Measurements from ENCODE around the gene SLC35G6.
"Not testable (repeated sequence)": the region's sequence is repeated elsewhere in the genome, so short reads cannot be mapped to it uniquely, and the experiment has no call there.

Gene SLC35G6

DNA sequence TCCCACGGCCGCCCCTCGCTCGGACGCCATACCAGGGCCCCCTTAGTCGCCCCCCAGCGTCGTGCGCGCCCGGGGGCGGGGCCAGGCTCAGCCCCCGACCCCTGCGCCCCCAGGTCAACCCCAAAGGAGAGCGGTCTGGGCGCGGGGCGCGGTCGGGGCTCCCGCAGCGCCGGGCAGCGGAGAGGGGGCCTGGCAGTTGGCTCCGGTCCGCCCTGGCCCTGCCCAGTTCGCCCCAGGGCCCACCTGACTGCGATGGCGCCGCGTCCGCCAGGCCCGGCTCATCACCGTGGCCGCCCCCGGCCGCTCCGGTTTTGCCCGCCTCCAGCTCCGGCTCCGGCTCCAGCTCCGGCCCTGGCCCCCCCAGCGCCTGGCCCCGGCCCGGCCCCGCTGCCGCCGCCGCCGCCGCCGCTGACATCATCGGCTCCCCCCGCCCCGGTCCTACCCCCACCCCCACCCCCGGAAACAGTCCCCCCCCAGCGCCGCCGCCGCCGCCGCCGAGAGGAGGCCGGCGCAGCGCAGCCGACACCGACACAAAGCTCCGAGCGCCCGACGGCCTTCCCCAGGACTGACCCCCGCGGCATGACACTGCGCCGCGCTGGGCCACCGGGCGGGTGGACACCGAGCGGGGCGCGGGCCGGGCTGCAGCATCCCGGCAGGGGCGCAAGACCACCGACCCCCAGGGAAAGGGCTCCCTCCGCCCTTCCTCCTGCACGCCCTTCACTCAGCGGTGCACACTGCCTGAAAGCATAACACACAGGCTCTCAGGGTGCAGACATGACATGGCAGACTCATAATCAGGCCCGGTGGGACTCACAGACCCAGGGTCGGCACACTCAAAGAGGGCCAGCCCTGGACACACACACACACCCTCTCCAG is 1.8 kb upstream of the SLC35G6 start, which contains the start of gene ZBTB4:
ZBTB4 (minus strand) TSS at position 419 of the 876 bp plus-strand sequence. CDS start 12,830 bp downstream, outside the sequence.
- peak; percentile 39 for DNase-seq

DNA sequence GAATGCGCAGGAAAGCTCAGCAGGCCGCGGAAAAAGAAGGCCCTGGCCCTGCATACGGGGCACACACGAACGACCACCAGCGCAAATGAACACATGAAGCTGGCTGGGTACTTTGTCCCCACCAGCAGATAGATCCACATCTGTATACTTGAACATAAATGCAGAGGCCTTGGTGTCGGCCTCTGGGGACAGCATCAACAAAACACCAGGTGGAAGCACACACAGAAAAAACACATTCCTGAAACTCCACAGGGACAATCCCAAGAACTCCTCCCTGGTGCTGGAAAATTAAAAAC is 1.2 kb upstream of the SLC35G6 start:
- no peak for DNase-seq

DNA sequence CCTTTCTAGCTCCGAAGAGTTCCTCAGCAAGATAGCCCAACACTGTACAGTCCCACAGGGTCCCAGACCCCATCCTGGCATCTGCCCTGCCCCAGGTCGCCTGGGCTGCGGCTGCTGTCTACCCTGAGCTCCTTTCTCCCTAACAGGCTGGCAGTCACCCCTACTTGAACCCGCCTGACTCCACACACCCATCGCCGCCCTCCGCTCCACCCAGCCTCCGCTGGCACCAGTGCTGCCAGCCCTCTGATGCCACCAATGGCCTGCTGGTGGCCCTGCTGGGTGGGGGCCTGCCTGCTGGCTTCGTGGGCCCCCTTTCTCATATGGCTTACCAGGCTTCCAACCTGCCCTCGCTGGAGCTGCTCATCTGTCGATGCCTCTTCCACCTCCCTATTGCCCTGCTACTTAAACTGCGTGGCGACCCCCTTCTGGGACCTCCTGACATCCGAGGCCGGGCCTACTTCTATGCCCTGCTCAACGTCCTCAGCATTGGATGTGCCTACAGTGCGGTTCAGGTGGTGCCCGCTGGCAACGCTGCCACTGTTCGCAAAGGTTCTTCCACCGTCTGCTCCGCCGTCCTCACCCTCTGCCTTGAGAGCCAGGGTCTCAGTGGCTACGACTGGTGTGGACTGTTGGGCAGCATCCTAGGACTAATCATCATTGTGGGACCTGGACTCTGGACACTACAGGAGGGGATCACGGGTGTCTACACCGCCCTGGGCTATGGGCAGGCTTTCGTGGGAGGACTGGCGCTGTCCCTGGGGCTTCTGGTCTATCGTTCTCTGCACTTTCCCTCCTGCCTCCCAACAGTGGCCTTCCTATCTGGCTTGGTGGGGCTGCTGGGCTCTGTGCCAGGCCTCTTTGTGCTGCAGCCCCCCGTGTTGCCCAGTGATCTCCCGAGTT is 846 bp downstream of the SLC35G6 start:
- not testable (repeated sequence) for DNase-seq

DNA sequence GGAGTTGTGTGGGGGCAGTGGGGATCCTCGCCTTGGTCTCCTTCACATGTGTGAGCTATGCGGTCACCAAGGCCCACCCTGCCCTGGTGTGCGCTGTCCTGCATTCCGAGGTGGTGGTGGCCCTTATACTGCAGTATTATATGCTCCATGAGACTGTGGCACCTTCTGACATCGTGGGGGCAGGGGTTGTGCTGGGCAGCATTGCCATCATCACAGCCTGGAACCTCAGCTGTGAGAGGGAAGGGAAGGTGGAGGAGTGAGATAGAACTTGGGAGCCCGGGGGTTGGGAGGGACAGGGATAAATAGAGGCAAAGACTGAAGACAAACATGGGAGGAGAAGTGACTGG is 1.5 kb downstream of the SLC35G6 start:
- DNase-seq, result not testable (repeated sequence)

DNA sequence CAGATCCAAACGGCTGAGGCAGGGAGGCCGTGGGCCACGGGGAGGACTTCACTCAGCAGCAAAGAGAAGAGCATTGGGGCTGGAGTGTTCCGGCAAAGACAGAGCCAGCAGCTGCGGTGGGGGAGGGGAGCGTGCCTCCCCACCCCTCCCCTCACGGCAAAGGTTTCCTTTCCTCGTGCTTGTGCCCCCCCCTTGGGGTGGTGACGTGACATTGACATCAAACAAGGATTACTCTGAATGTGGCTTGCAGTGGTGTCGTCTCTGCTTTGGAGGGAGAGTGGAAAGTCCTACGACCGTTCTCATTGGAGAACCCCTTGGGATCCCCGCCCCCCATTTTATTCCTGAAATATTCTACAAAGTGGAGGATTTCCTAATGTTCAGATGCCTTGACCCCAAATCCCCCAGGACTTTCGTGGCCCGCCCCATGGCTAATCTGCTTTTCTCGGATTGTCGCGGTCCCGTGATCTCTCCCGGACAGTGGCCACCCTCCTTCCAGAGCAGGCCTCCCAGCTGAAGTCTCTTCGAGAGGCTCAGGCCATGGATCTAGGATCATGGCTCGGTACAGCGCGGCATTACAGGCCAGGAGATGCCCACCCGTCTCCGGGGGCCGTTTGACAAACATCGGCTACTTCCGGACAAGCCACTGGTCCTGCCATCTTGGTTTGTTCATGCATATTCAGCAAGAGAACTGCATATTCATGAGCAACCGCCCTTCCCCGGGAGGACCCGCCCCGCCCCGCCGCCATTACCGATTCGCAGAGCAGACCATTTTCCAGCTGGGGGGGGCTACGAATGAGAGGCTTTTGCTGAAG is 2.2 kb downstream of the SLC35G6 start:
- peak; percentile 96 for DNase-seq

DNA sequence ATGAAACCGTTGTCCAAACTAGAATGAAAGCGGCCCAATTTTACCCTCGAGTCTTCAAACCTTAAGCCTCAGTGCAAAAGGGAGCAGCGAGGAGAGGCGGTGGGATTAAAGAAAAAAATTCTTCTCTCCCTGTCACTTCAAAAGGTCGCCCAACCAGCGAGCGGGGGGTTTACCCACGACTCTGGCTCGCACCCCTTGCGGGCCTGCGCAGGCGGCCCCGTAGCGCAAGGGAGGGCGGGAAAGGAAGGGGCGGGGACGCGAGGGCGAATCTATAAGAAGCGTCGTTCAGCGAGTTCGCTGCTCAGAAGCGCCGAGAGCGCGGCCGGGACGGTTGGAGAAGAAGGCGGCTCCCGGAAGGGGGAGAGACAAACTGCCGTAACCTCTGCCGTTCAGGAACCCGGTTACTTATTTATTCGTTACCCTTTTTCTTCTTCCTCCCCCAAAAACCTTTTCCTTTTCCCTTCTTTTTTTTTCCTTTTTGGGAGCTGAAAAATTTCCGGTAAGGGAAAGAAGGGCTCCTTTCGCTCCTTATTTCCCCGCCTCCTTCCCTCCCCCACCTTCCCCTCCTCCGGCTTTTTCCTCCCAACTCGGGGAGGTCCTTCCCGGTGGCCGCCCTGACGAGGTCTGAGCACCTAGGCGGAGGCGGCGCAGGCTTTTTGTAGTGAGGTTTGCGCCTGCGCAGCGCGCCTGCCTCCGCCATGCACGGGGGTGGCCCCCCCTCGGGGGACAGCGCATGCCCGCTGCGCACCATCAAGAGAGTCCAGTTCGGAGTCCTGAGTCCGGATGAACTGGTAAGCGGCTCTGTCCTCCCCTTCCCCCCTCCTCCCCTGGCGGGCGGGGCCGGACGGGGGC is 3.0 kb downstream of the SLC35G6 start, which contains the start of gene POLR2A:
POLR2A (plus strand) TSS at position 300 of the 852 bp plus-strand sequence.
- DNase-seq, result peak; percentile 96

DNA sequence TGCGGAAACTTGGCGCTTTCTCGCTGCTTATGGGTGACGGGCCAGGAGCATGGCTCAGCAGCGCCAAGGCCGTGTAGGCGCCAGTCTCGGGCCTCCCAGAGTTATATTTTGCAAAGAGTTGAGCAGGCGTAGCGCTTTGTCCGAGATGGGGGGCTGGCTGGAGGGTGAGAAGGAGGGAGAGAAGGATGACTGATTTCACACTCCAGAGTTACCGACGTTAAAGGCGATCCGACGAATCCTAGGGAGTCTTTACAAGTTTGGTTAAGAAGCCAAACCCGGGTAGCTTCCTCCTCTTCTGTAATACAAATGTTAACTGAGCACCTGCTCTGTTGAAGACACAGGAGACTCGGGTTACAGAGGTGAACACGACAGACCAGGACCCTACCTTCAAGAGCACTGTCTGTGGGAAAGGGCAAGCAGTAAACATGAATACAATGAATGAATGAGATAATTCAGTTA is 3.7 kb downstream of the SLC35G6 start:
- peak; percentile 51 for DNase-seq

DNA sequence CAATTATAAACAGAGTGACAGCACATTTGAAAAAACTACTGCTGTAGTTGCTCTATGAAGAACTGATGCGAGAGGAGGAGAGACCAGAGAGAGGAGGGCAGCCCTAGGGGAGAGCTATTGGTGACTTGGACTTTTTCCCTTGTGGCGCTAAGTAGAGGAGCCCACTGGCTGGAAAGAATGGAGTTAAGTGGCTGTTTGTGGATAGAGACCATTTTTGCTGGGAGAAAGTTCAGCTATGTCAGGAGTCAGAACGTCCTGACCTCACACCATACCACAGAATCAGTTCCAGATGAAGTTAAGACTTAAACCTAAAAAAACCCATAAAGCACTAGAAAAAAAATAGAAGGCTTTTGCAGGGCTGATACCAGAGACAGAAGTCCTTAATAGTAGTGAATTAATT is 4.9 kb downstream of the SLC35G6 start:
- no peak for DNase-seq

DNA sequence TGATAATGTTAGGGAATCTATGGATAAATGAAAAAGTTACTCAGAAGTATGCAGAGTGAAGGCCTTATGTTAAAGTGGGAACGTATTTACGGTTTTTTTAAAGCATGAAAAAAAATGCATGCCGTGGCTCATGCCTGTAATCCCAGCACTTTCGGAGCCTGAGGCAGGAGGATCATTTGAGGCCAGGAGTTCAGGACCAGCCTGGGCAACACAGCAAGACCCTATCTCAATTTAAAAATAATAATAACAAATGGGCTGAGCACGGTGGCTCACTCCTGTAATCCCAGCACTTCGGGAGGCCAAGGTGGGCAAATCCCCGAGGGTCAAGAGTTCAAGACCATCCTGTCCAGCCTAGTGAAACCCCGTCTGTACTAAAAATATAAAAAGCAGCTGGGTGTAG is 8.9 kb downstream of the SLC35G6 start:
- DNase-seq, result no peak

DNA sequence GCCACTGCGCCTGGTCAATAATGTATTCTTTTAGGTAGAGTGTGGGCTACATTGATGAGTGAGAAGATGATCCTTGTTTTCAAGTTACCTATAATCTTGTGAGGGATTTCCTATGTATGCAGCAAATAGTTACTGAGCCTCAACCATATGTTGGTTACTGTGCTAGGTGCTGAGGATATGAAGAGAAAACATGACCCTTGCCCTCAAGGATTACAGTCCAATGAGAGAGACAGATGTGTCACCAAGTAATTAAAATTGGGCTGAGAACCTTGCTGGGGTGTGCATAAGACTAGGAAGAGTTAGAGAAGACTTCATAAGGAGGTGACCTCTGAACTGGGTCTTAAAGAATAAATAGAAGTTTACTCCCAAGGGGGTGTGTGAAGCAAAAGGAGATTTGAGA is 10.3 kb downstream of the SLC35G6 start:
- DNase-seq, result no peak

DNA sequence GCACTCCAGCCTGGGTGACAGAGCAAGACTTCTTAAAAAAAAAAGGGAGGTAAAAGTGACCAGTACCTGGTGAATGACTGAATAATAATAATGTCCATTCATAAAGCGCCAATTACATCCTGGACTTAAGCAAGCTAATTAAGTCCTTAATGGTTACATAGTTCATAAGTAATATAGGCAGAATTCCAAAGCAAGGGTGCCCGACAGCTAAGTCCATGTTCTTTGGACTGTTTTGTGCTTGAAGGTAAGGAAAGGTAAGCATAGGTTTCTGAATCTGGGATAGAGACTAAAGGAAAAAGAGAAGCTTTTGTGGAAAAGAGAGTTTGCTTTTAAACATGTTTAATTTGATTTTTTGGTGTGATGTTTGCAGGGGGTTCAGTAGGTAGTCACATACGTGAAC is 12.7 kb downstream of the SLC35G6 start:
- no peak for DNase-seq

DNA sequence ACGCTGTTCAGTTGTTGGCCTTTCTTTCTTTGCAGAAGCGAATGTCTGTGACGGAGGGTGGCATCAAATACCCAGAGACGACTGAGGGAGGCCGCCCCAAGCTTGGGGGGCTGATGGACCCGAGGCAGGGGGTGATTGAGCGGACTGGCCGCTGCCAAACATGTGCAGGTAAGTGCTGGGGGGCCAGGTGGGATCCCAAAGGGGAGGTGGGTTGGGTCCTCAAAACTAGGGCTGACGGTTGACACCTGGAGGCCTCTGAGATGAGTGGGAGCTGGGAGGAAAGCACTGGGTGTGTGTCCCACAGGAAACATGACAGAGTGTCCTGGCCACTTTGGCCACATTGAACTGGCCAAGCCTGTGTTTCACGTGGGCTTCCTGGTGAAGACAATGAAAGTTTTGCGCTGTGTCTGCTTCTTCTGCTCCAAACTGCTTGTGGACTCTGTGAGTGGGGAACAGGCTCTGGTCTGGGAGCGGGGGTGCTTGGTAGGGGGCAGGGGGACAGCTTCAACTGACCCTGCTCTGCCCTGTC is 14.7 kb downstream of the SLC35G6 start:
- no peak for DNase-seq

DNA sequence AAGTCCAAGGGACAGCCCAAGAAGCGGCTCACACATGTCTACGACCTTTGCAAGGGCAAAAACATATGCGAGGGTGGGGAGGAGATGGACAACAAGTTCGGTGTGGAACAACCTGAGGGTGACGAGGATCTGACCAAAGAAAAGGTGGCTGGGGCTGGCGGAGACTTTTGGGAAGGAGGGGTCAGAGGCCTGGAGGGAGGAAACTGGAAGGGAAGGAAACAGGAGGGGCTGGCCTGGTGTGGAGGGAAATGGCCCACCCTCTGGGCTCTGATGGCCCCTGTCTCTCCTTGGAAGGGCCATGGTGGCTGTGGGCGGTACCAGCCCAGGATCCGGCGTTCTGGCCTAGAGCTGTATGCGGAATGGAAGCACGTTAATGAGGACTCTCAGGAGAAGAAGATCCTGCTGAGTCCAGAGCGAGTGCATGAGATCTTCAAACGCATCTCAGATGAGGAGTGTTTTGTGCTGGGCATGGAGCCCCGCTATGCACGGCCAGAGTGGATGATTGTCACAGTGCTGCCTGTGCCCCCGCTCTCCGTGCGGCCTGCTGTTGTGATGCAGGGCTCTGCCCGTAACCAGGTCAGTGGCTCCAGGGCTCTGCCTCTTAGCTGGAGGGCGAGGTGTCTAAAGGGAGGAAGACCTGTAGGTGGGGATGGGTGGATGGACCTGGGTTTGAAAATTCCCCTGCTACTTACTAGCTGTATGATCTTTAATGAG is 15.4 kb downstream of the SLC35G6 start:
- DNase-seq, result no peak

DNA sequence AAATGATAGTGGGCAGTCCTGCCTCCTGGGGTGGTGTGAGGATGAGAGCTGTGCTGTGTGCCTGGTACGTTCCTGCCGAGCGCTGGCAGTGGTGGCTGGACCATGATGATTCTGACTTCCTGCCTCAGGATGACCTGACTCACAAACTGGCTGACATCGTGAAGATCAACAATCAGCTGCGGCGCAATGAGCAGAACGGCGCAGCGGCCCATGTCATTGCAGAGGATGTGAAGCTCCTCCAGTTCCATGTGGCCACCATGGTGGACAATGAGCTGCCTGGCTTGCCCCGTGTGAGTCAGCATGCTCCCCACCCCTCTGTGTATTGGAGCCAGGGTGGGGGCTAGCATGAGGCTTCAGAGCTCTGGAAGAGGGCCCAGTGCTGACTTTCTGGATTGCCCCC is 16.0 kb downstream of the SLC35G6 start:
- no peak for DNase-seq

DNA sequence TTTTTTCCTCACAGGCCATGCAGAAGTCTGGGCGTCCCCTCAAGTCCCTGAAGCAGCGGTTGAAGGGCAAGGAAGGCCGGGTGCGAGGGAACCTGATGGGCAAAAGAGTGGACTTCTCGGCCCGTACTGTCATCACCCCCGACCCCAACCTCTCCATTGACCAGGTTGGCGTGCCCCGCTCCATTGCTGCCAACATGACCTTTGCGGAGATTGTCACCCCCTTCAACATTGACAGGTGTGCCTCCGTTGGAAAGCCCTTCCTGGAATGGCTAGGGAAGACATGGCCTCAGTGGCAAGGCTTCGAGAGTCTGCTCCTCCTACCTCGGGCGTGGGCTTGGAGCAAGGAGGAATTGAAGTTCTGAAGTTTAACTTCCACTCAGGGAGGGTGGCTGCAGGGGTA is 16.4 kb downstream of the SLC35G6 start:
- no peak for DNase-seq

DNA sequence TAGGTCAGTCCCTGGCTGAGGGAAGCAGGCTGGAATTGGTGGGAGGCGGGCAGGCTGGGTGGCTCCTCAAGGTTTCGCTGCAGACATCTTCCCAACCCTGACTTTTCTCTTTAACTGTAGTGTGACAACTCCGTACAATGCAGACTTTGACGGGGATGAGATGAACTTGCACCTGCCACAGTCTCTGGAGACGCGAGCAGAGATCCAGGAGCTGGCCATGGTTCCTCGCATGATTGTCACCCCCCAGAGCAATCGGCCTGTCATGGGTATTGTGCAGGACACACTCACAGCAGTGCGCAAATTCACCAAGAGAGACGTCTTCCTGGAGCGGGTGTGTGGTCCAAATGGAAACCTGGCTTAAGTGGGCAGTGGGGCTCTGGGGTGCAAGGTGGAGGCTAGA is 17.9 kb downstream of the SLC35G6 start:
- DNase-seq, result no peak

DNA sequence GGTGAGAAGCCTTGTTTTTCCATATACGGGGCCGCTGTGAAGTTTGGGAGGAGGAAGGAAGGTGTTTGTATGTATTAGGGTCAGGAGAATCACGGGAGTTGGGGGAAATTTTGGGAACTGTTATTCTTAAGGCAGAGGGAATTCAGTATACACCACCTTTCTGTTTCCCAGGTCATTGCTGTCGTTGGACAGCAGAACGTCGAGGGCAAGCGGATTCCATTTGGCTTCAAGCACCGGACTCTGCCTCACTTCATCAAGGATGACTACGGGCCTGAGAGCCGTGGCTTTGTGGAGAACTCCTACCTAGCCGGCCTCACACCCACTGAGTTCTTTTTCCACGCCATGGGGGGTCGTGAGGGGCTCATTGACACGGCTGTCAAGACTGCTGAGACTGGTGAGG is 20.5 kb downstream of the SLC35G6 start:
- no peak for DNase-seq

DNA sequence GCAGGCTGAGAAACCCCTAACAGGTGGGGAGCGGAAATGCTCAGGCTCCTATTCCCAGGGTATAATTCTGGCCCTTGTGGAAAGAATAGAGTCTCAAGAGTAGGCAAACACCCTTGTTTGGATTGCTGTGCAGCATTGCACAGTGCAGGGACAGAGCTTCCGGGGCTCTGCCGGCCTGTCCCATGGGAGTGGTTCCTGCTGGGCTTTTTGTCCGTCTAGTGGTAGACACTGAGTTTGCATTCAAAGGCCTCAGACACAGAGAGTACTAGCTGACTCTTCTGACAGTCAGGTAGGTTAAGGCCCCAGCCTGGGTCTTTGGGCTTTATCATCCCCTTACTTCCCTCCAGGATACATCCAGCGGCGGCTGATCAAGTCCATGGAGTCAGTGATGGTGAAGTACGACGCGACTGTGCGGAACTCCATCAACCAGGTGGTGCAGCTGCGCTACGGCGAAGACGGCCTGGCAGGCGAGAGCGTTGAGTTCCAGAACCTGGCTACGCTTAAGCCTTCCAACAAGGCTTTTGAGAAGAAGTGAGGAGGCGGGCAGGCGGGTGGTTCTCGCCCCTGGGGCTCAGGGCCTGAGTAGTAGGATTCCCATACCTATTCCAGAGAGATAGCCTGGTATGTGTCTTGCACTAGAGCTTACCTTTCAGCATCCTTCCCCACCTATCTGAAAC is 21.1 kb downstream of the SLC35G6 start:
- no peak for DNase-seq

DNA sequence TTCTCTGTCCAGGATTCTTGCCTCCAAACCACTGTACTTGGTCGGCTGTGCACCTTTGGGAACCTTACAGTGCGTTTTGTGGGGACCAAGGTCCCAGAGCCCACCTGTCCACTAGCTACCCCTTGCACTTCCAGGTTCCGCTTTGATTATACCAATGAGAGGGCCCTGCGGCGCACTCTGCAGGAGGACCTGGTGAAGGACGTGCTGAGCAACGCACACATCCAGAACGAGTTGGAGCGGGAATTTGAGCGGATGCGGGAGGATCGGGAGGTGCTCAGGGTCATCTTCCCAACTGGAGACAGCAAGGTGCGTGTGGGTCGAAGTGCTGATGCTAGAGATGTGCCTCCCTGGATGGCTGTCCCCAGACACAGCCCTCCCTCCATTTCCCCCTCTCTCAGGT is 21.7 kb downstream of the SLC35G6 start:
- DNase-seq, result no peak

DNA sequence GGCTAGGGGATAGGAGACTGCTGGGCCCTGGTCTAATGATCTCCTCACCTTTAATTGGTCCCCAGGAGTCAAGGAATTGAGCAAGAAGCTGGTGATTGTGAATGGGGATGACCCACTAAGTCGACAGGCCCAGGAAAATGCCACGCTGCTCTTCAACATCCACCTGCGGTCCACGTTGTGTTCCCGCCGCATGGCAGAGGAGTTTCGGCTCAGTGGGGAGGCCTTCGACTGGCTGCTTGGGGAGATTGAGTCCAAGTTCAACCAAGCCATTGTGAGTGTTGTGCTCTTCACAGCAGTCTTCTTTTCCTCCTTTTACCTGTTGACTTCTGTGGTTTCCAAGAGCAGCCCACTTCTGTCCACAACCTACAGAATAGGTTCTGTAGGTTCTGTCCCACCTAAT is 22.3 kb downstream of the SLC35G6 start:
- DNase-seq, result no peak

DNA sequence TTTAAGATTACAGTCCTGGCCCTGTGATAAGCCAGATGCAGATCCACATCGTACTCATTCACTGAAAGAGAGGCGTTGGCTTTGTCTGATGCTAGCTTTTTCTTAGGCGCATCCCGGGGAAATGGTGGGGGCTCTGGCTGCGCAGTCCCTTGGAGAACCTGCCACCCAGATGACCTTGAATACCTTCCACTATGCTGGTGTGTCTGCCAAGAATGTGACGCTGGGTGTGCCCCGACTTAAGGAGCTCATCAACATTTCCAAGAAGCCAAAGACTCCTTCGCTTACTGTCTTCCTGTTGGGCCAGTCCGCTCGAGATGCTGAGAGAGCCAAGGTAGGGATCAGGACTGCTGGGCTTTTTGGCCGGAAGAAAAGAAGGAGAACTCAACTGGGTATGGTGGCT is 26.9 kb downstream of the SLC35G6 start:
- DNase-seq, result no peak

Measured in NCI-H1105 treated with DMSO at 0.1 percent for 48 hours (cell line).